B cell (primary cell): ENCODE data around the gene C20orf204.

Experiments used
- CTCF ChIP-seq: fragments of 200-600 bp; IDR thresholded peaks from one replicate; pipeline ENCODE4 v1.8.0; 2022; ENCODE audit warnings: antibody characterized with exemption, mild to moderate bottlenecking
- EZH2 ChIP-seq: IDR thresholded peaks from 2 replicates; pipeline ENCODE4 v1.6.1; 2012; ENCODE audit warnings: borderline replicate concordance, low read depth, mild to moderate bottlenecking, moderate library complexity, low read length; ENCODE audit not compliant: insufficient read depth, poor library complexity, severe bottlenecking

- TF ChIP-seq CTCF (no peak), EZH2 (no peak)
Measured at GRCh38 chr20:64042054-64042781, 6.2 kb downstream of the C20orf204 start.
